ENCODE measurements around the gene CORO7. TPM values are rescaled to one million over a fixed set of nuclear protein-coding genes. Genes with fewer than 3 reads are reported as not detected.

Gene CORO7
- total RNA-seq, 1 experiment from 2014 or later: 42.1 TPM

DNA sequence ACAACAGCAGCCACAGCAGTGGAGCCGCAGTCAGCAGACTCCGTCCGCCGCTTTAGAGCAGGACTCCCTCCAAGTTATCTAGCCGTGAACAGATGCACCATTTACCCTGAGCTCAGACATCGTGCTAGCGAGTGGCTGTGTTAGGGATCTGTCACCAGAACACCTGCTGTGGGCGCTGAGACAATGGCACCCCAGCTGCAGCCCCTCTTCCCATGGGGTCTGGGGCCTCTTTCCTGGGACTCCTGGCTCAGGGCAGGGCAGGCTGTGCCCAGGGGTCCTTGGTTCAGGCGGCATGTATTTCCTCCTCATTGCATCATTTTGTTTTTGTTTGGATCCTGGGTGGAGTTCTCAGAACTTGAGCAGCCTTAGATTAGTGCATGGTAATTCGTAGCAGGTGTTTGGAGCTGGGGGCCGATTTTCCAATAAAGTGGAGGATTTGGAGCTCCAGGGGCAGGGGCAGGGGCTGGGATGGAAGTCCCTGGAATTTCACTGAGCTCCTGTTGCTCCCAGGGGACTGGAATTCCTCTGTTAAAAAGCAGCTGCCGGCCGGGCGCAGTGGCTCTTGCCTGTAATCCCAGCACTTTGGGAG is 34.6 kb upstream of the CORO7 start:
- H2AFZ ChIP-seq: no peak overlapping the region
- no peak overlapping the region for H3K4me2 ChIP-seq
- POLR2A ChIA-PET (ENCODE audit: unreplicated experiment): no interaction called here
- BruUV-seq (replicated peaks): no TSS peak
- CTCF ChIA-PET: interaction anchor here (0.6 kb wide), 1 partner anchor 21 kb away, joined by 4 read pairs; no protein-coding TSS in a partner anchor
- H3K27me3 ChIP-seq (ENCODE audit: insufficient read depth, low read depth): no peaks in the 10 kb centered on the region
- intact Hi-C loops (cut with micrococcal nuclease; ENCODE audit: unreplicated experiment): no loop called here
- H3K4me1 ChIP-seq (replicated peaks; ENCODE audit: insufficient read depth): no peaks in the 10 kb centered on the region
- no peak overlapping the region for H3K27ac ChIP-seq
- H3K9me2 ChIP-seq (ENCODE audit: insufficient read depth): no peaks in the 10 kb centered on the region
- H3K4me3 ChIP-seq: no peak overlapping the region
- DNase-seq: no peak
- TF ChIP-seq EZH2 (IDR thresholded peaks at IDR 0.05; ENCODE audit: low read depth) (no peak), CTCF (conservative IDR thresholded peaks at IDR 0.05) (no peak)
- H3K9me3 ChIP-seq (ENCODE audit: insufficient read depth, low read depth): no peaks in the 10 kb centered on the region
- peaks cover 6% of the 10 kb centered on the region; the same call in 1 of the 2 replicates for H3F3A ChIP-seq (ENCODE audit: insufficient read depth, low read depth)
- H4K20me1 ChIP-seq (ENCODE audit: insufficient read depth): peaks cover 9% of the 10 kb centered on the region
- peaks cover 13% of the 10 kb centered on the region; the same call in 1 of the 2 replicates for H3K36me3 ChIP-seq (ENCODE audit: low read depth)
- no peaks in the 10 kb centered on the region for H3K79me2 ChIP-seq (ENCODE audit: low read depth)

DNA sequence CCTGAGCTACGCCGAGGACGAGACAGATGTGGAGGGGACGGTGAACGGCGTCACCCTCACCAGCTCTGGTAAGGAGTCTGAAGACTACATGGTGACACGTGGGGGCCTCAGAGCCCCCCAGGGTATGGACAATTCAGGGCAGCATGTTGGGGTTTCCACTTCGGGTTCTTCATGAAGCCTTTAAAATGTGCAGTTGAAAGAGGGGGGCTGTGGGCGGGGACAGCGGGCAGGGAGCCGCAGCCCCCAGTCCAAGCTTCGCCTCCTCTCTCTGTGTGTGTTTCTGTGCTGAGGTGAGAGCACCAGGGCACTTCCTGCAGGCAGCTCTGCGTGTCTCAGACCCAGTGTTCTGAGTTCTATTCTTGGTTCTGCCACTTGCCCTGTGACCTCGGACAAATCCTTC is 34.0 kb upstream of the CORO7 start:
- DNase-seq: no peak
- no peak overlapping the region for H2AFZ ChIP-seq
- H3K4me3 ChIP-seq: no peak overlapping the region
- POLR2A ChIA-PET (ENCODE audit: unreplicated experiment): no interaction called here
- H3K4me2 ChIP-seq: no peak overlapping the region
- no peaks in the 10 kb centered on the region for H3K27me3 ChIP-seq (ENCODE audit: insufficient read depth, low read depth)
- H3K4me1 ChIP-seq (replicated peaks; ENCODE audit: insufficient read depth): no peaks in the 10 kb centered on the region
- no peaks in the 10 kb centered on the region for H3K9me3 ChIP-seq (ENCODE audit: insufficient read depth, low read depth)
- BruUV-seq (replicated peaks): no TSS peak
- peaks cover 13% of the 10 kb centered on the region; the same call in 1 of the 2 replicates for H3K36me3 ChIP-seq (ENCODE audit: low read depth)
- CTCF ChIA-PET: no interaction called here
- H3F3A ChIP-seq (ENCODE audit: insufficient read depth, low read depth): no peaks in the 10 kb centered on the region; the same call in 1 of the 2 replicates
- H3K9me2 ChIP-seq (ENCODE audit: insufficient read depth): no peaks in the 10 kb centered on the region
- H3K27ac ChIP-seq: no peak overlapping the region
- no peaks in the 10 kb centered on the region for H3K79me2 ChIP-seq (ENCODE audit: low read depth)
- TF ChIP-seq EZH2 (IDR thresholded peaks at IDR 0.05; ENCODE audit: low read depth) (no peak), CTCF (conservative IDR thresholded peaks at IDR 0.05) (no peak)
- H4K20me1 ChIP-seq (ENCODE audit: insufficient read depth): peaks cover 9% of the 10 kb centered on the region
- intact Hi-C loops (cut with micrococcal nuclease; ENCODE audit: unreplicated experiment): no loop called here

- peaks cover 29% of the 10 kb centered on the region for H3K36me3 ChIP-seq (ENCODE audit: low read depth)
- CTCF ChIA-PET: interaction anchor here (0.7 kb wide), 1 partner anchor 49 kb away, joined by 3 read pairs; no protein-coding TSS in a partner anchor
- no peaks in the 10 kb centered on the region for H3K79me2 ChIP-seq (ENCODE audit: low read depth)
- no peak overlapping the region for H3K27ac ChIP-seq
- POLR2A ChIA-PET (ENCODE audit: unreplicated experiment): no interaction called here
- BruUV-seq (replicated peaks): no TSS peak
- no peaks in the 10 kb centered on the region for H3K27me3 ChIP-seq (ENCODE audit: insufficient read depth, low read depth)
- H3F3A ChIP-seq (ENCODE audit: insufficient read depth, low read depth): no peaks in the 10 kb centered on the region
- no peaks in the 10 kb centered on the region for H3K4me1 ChIP-seq (replicated peaks; ENCODE audit: insufficient read depth)
- H4K20me1 ChIP-seq (ENCODE audit: insufficient read depth): peaks cover 5% of the 10 kb centered on the region
- H3K4me2 ChIP-seq: no peak overlapping the region
- TF ChIP-seq EZH2 (IDR thresholded peaks at IDR 0.05; ENCODE audit: low read depth) (no peak), CTCF (conservative IDR thresholded peaks at IDR 0.05) (no peak)
- intact Hi-C loops (cut with micrococcal nuclease; ENCODE audit: unreplicated experiment): no loop called here
- no peaks in the 10 kb centered on the region for H3K9me2 ChIP-seq (ENCODE audit: insufficient read depth)
- no peak overlapping the region for H2AFZ ChIP-seq
- no peak overlapping the region for H3K4me3 ChIP-seq
- no peaks in the 10 kb centered on the region for H3K9me3 ChIP-seq (ENCODE audit: insufficient read depth, low read depth)
- no peak for DNase-seq
These were observed 27.6 kb upstream of the CORO7 start for GRCh38 chr16:4443986-4444385.

Data from PC-9 (cell line).